ENCODE measurements around the gene POU2F2.

Gene POU2F2

GRCh38 chr19:42093505-42093904 lies 38.7 kb downstream of the POU2F2 start:
- no peak for TF ChIP-seq CTCF (IDR thresholded peaks at IDR 0.05; ENCODE audit: insufficient read depth, low read length, missing control alignments)
- no peak overlapping the region for H3K4me3 ChIP-seq (ENCODE audit: low read depth, low read length)
- POLR2A ChIA-PET: no interaction called here
- DNase-seq (ENCODE audit: low read depth, low spot score): no peak
- CTCF ChIA-PET: interaction anchor here (0.9 to 4.4 kb wide), 7 partner anchors 9 to 307 kb away, joined by 3 to 42 read pairs (median 4); no protein-coding TSS in a partner anchor

- H3K4me3 ChIP-seq (ENCODE audit: low read depth, low read length): no peak overlapping the region
- no peak for DNase-seq (ENCODE audit: low read depth, low spot score)
- CTCF ChIA-PET: interaction anchor here (0.9 to 1.4 kb wide), 3 partner anchors 12 to 308 kb away, joined by 3 to 12 read pairs (median 3); no protein-coding TSS in a partner anchor
- TF ChIP-seq CTCF (IDR thresholded peaks at IDR 0.05; ENCODE audit: insufficient read depth, low read length, missing control alignments): peak; percentile 46
- POLR2A ChIA-PET: no interaction called here
These were observed 39.9 kb downstream of the POU2F2 start for GRCh38 chr19:42092350-42092749.

GRCh38 chr19:42091742-42092141 lies 40.5 kb downstream of the POU2F2 start:
- DNase-seq (ENCODE audit: low read depth, low spot score): no peak
- no peak overlapping the region for H3K4me3 ChIP-seq (ENCODE audit: low read depth, low read length)
- TF ChIP-seq CTCF (IDR thresholded peaks at IDR 0.05; ENCODE audit: insufficient read depth, low read length, missing control alignments): no peak
- POLR2A ChIA-PET: interaction anchor here (0.5 kb wide), 1 partner anchor 8 kb away, joined by 3 read pairs; no protein-coding TSS in a partner anchor
- CTCF ChIA-PET: interaction anchor here (1.1 to 1.4 kb wide), 2 partner anchors 13 to 17 kb away, joined by 3 to 12 read pairs; no protein-coding TSS in a partner anchor

GRCh38 chr19:42091300-42091699 lies 40.9 kb downstream of the POU2F2 start:
- no peak for TF ChIP-seq CTCF (IDR thresholded peaks at IDR 0.05; ENCODE audit: insufficient read depth, low read length, missing control alignments)
- ChIA-PET POLR2A (interaction anchor here (0.5 kb wide), 1 partner anchor 9 kb away, joined by 3 read pairs; no protein-coding TSS in a partner anchor), CTCF (interaction anchor here (1.4 kb wide), 1 partner anchor 18 kb away, joined by 12 read pairs; no protein-coding TSS in a partner anchor)
- H3K4me3 ChIP-seq (ENCODE audit: low read depth, low read length): no peak overlapping the region
- DNase-seq (ENCODE audit: low read depth, low spot score): no peak

- POLR2A ChIA-PET: interaction anchor here (1.1 kb wide), 1 partner anchor 151 kb away, joined by 3 read pairs; no protein-coding TSS in a partner anchor
- TF ChIP-seq CTCF (IDR thresholded peaks at IDR 0.05; ENCODE audit: insufficient read depth, low read length, missing control alignments): no peak
- no peak overlapping the region for H3K4me3 ChIP-seq (ENCODE audit: low read depth, low read length)
- CTCF ChIA-PET: interaction anchor here (0.9 to 1.4 kb wide), 4 partner anchors 8 to 22 kb away, joined by 3 to 9 read pairs (median 6); no protein-coding TSS in a partner anchor
- no peak for DNase-seq (ENCODE audit: low read depth, low spot score)
These were observed 41.6 kb downstream of the POU2F2 start for GRCh38 chr19:42090672-42091071.

GRCh38 chr19:42089772-42090171 lies 42.5 kb downstream of the POU2F2 start:
- ChIA-PET CTCF (interaction anchor here (1.0 to 1.4 kb wide), 4 partner anchors 8 to 95 kb away, joined by 3 to 9 read pairs (median 5); no protein-coding TSS in a partner anchor), POLR2A (interaction anchor here (1.1 kb wide), 1 partner anchor 152 kb away, joined by 3 read pairs; no protein-coding TSS in a partner anchor)
- no peak overlapping the region for H3K4me3 ChIP-seq (ENCODE audit: low read depth, low read length)
- no peak for TF ChIP-seq CTCF (IDR thresholded peaks at IDR 0.05; ENCODE audit: insufficient read depth, low read length, missing control alignments)
- no peak for DNase-seq (ENCODE audit: low read depth, low spot score)

Measured in AG04449 (cell line).